ENCODE data around the gene ADH6. TPM values are rescaled to one million over a fixed set of nuclear protein-coding genes. Genes with fewer than 3 reads are reported as not detected.

ADH6 gene
- total RNA-seq, 2 donors from 2014 or later: not detected

Other genes starting within 250 kb of the ADH6 start
- 10 to 100 TPM; 43.3 to 46.1 TPM for gene METAP1, start 223.5 kb downstream of the ADH6 start, total RNA-seq
- gene ADH5, start 130.5 kb downstream of the ADH6 start, total RNA-seq: 100 to 1,000 TPM; 226 to 243 TPM
- 1 to 10 TPM in 1 of 2 donors, under 1 TPM in 1; 0.29 to 1.3 TPM for gene ADH4, start 74.9 kb downstream of the ADH6 start, total RNA-seq
- 1 to 10 TPM; 2.0 to 2.5 TPM for gene ADH1A, start 71.7 kb upstream of the ADH6 start, total RNA-seq
- gene ADH1B, start 102.2 kb upstream of the ADH6 start, total RNA-seq: 100 to 1,000 TPM; 529 TPM
- 1 to 10 TPM; 2.6 to 3.7 TPM for gene ADH1C, start 133.5 kb upstream of the ADH6 start, total RNA-seq
- not detected for gene ADH7, start 216.1 kb upstream of the ADH6 start, total RNA-seq